Large intestine (tissue), 3 donors: ENCODE data around the gene CCSER1. TPM values are rescaled to one million over a fixed set of nuclear protein-coding genes. Genes with fewer than 3 reads are reported as not detected.

Experiments
- DNase-seq, 2 donors: peaks; one replicate each; pipeline versions ENCODE4 v3.0.0 to v3.0.0-alpha.2; 2013
- H3K27ac ChIP-seq: one replicate; pipeline ENCODE4 v1.5.1; 2013; ENCODE audit warnings: low read length
- H3K27me3 ChIP-seq: 2 replicates; pipeline ENCODE4 v1.6.1; 2013; ENCODE audit warnings: low read length; ENCODE audit not compliant: control insufficient read depth, insufficient read depth
- H3K36me3 ChIP-seq: 2 replicates; pipeline ENCODE4 v1.6.1; 2013; ENCODE audit warnings: low read length; ENCODE audit not compliant: control insufficient read depth, insufficient read depth
- H3K4me1 ChIP-seq: one replicate; pipeline ENCODE4 v1.6.1; 2013; ENCODE audit warnings: low read length; ENCODE audit not compliant: control insufficient read depth, insufficient read depth
- H3K4me3 ChIP-seq: one replicate; pipeline ENCODE4 v1.5.1; 2013; ENCODE audit warnings: low read length
- H3K9me3 ChIP-seq: one replicate; pipeline ENCODE4 v1.6.1; 2013; ENCODE audit warnings: mild to moderate bottlenecking, low read depth, low read length, moderate library complexity; ENCODE audit not compliant: control insufficient read depth
- WGBS: methylation state at CpG from one replicate; pipeline ENCODE4 v1.1.5; 2013; ENCODE audit warnings: low lambda C conversion rate; ENCODE audit not compliant: insufficient coverage; 5-methylcytosine and 5-hydroxymethylcytosine counted together
- polyA plus RNA-seq: library from polyadenylated mRNA; unstranded; fragments of 120-200 nt; gene quantifications from one replicate; pipeline ENCODE4 v1.2.1, GENCODE V29; 2013

CCSER1 gene
- polyA plus RNA-seq, 1 donor, result 9.5 TPM

DNA sequence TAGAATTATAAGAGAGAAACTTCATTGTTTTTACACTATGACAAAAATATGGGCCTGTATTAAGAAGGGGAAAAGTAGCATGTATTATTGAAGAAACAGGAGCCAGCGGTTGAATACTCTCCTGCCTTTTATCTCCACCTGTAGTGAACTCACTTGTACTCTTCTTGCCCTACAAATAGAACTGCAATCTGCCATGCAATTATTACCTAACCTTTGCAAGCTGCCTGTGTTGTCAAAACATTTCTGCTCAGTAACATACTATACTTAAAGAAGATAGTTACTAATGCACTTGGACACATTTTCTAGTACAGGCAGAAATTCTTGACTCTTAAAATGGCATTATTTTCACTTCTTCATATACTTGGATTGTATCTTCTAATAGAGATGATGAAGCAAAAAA is 1358.2 kb downstream of the CCSER1 start:
- DNase-seq, result no peak
- Histone ChIP-seq H3K36me3 (no peaks in the 10 kb centered on the region), H3K4me3 (no peak overlapping the region), H3K9me3 (no peaks in the 10 kb centered on the region), H3K4me1 (no peaks in the 10 kb centered on the region), H3K27me3 (no peaks in the 10 kb centered on the region), H3K27ac (no peak overlapping the region)
- WGBS, result no CpG with 5 or more reads among the region's 1 CpG

GRCh38 chr4:91488946-91489345 is 1361.8 kb downstream of the CCSER1 start:
- no peaks in the 10 kb centered on the region for H3K9me3 ChIP-seq
- no peaks in the 10 kb centered on the region for H3K27me3 ChIP-seq
- DNase-seq, result no peak
- WGBS, result 100% methylated on average over 2 of the region's 2 CpGs
- H3K36me3 ChIP-seq, result no peaks in the 10 kb centered on the region
- no peak overlapping the region for H3K27ac ChIP-seq
- no peaks in the 10 kb centered on the region for H3K4me1 ChIP-seq
- no peak overlapping the region for H3K4me3 ChIP-seq

DNA sequence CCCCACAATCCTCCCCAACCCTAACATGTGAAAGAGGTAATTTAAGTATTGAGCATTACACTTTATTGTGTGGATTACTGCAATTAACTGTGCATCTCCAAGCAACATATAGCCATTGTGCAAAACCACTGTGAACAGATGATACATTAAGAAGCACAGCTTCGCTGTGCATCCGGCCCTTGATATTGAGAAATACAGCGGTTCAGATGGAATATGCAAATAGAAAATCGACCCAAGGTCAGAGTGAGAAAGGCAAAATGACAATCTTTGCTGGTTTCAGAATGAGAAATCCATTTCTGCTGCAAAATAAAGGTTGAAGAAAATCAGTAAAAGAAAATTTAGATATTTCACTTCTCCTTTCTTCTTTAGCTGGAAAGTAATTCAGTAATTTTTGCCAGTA is 1370.7 kb downstream of the CCSER1 start:
- Histone ChIP-seq H3K36me3 (no peaks in the 10 kb centered on the region), H3K4me1 (no peaks in the 10 kb centered on the region)
- WGBS, result 84% methylated on average over 4 of the region's 4 CpGs

DNA sequence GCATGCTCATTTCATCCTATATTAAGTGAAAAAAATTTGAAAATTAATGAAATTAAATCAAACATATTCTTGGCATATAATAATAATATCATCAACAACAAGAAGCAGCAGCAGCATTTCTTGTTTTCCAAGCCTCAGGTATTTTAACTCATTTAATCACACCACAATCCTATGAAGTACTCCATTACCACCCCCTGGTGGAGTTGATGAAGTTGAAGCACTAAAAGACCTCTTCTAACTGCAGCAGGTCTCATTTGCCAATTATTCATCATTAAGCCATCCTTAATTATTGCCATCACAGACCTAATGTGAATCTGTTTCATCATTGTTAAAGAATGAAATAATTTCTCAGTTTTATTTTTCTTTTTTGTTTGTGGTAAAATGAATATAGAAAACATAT is 1375.2 kb downstream of the CCSER1 start:
- Histone ChIP-seq H3K27me3 (no peaks in the 10 kb centered on the region), H3K4me1 (no peaks in the 10 kb centered on the region), H3K9me3 (no peaks in the 10 kb centered on the region), H3K36me3 (no peaks in the 10 kb centered on the region), H3K27ac (no peak overlapping the region), H3K4me3 (no peak overlapping the region)
- DNase-seq, result no peak

More for the DNA sequence above, 1370.7 kb downstream of the CCSER1 start:
- Histone ChIP-seq H3K27me3 (no peaks in the 10 kb centered on the region), H3K27ac (no peak overlapping the region), H3K4me3 (no peak overlapping the region), H3K9me3 (no peaks in the 10 kb centered on the region)
- DNase-seq, result no peak

DNA sequence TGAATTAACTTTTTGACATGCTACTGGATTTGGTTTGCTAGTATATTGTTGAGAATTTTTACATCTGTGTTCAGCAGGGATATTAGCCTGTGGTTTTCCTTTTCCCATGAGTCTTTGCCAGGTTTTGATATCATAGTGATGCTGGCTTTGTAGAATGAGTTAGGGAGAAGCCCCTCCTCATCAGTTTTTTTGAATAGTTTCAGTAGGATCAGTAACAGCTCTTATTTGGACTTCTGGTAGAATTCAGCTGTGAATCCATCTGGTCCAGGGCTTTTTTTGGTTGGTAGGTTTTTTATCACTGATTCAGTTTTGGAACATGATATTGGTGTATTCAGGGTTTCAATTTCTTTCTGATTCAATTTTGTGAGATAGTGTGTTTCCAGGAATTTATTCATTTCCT is 1386.1 kb downstream of the CCSER1 start:
- no peak overlapping the region for H3K4me3 ChIP-seq
- H3K4me1 ChIP-seq, result no peaks in the 10 kb centered on the region
- H3K27me3 ChIP-seq, result no peaks in the 10 kb centered on the region
- peaks cover 4% of the 10 kb centered on the region for H3K9me3 ChIP-seq
- no peak overlapping the region for H3K27ac ChIP-seq
- DNase-seq, result no peak
- H3K36me3 ChIP-seq, result no peaks in the 10 kb centered on the region

DNA sequence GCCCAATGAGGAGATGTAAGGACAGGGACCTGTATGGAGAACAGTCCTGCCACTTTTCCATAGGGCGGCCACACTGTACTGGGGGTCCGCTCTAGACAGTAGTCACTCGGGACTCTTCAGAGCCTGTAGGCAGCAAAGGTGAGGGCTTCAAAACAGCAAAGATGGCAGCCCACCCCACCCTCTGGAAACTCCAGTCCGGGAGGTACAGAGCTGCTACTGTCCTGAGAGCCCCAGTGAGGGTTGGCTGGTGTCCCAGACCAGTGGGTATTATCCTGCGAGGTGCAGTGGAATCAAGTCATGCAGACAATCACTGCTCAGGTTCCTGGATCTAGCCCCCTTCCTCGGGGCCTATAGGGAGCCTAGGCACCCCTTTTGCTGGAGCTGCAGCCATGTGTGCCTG is 1392.0 kb downstream of the CCSER1 start:
- Histone ChIP-seq H3K27me3 (no peaks in the 10 kb centered on the region), H3K4me1 (no peaks in the 10 kb centered on the region), H3K36me3 (no peaks in the 10 kb centered on the region), H3K4me3 (no peak overlapping the region), H3K27ac (no peak overlapping the region), H3K9me3 (no peaks in the 10 kb centered on the region)
- DNase-seq, result no peak
- WGBS, result no CpG with 5 or more reads among the region's 6 CpGs

DNA sequence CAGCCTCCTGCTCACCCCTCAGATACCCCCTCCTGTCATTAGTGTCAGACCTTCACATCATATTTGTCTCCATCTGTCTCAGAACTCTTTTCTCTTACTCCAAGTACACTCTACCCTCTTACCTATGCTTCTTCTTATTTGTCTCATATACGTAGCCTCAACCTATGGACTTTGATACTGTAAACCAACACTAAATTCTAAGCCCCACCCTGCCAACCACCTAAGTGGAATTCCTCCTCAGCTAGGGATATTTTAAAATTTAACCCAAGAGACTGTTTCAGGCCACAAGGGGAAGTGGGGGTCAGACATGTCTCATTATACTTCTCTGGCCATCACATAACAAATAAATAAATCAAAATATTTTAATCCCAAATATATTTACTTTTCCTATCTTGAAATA is 1398.4 kb downstream of the CCSER1 start:
- DNase-seq, result peak; percentile 6 to 58
- H3K27ac ChIP-seq, result no peak overlapping the region
- H3K4me1 ChIP-seq, result no peaks in the 10 kb centered on the region
- H3K9me3 ChIP-seq, result no peaks in the 10 kb centered on the region
- no peaks in the 10 kb centered on the region for H3K36me3 ChIP-seq
- 60% methylated on average over 1 of the region's 1 CpG for WGBS
- no peaks in the 10 kb centered on the region for H3K27me3 ChIP-seq
- no peak overlapping the region for H3K4me3 ChIP-seq

DNA sequence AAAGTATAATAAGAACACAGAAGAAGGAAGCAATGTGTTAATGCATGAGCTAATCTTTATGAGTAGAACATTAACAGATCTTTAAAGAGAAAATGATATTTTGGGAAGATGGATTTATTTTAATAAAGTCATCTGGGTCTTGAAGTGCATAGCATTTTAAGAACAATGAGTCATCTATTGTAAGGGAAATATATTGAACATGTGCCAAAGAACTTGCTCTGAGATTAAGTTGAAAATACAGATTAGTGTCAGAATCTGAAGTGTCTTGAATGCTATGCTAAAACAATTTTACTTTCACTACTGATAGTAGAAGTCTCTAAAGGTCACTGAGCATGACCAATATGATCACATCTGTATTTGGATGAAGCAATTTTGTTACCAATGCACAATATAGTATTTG is 1399.9 kb downstream of the CCSER1 start:
- DNase-seq, result no peak
- Histone ChIP-seq H3K4me3 (no peak overlapping the region), H3K4me1 (no peaks in the 10 kb centered on the region), H3K36me3 (no peaks in the 10 kb centered on the region), H3K27me3 (no peaks in the 10 kb centered on the region), H3K27ac (no peak overlapping the region), H3K9me3 (no peaks in the 10 kb centered on the region)

DNA sequence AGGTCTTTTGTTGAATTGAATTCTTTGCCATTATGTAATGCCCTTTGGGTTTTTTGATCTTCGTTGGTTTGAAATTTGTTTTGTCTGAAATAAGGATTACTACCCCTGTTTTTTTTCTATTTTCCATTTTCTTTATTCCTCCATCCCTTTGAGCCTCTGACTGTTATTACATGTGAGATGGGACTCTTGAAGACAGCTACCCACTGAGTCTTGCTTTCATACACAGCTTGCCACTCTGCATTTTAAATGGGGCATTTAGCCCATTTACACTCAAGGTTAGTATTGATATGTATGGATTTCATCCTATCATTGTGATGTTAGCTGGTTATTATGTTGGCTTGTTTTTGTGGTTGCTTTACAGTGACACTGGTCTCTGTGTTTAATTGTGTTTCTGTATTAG is 1440.4 kb downstream of the CCSER1 start:
- no CpG with 5 or more reads among the region's 1 CpG for WGBS
- Histone ChIP-seq H3K27me3 (no peaks in the 10 kb centered on the region), H3K4me1 (no peaks in the 10 kb centered on the region), H3K4me3 (no peak overlapping the region), H3K27ac (no peak overlapping the region), H3K36me3 (no peaks in the 10 kb centered on the region), H3K9me3 (peaks cover 3% of the 10 kb centered on the region)
- DNase-seq, result no peak

- no peak for DNase-seq
- no peaks in the 10 kb centered on the region for H3K36me3 ChIP-seq
- H3K9me3 ChIP-seq, result no peaks in the 10 kb centered on the region
- no peaks in the 10 kb centered on the region for H3K27me3 ChIP-seq
- no peaks in the 10 kb centered on the region for H3K4me1 ChIP-seq
- no peak overlapping the region for H3K4me3 ChIP-seq
- H3K27ac ChIP-seq, result no peak overlapping the region
Observed at GRCh38 chr4:91577864-91578263, 1450.7 kb downstream of the CCSER1 start.

DNA sequence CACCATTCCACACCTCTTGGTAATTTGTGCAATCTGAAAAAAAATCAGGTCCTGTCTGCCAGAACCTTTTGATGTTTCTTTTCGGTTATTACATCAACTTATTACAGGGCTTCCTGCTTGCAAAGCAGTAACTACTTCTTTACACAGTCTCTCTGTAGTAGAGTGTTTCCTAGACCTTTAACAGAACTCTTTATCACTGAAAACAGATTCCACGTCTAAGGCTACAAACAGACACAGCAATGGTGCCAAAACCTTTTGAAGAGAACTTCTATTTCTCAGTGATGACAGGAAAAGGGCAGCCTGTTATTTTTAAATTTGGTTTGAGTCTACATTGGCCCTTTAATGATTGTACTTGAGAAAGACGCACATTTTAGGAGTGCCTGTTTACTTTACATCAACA is 1463.1 kb downstream of the CCSER1 start:
- no CpG with 5 or more reads among the region's 3 CpGs for WGBS
- H3K4me3 ChIP-seq, result no peak overlapping the region
- H3K27ac ChIP-seq, result no peak overlapping the region
- no peaks in the 10 kb centered on the region for H3K36me3 ChIP-seq
- H3K27me3 ChIP-seq, result no peaks in the 10 kb centered on the region
- H3K9me3 ChIP-seq, result no peaks in the 10 kb centered on the region
- no peak for DNase-seq
- H3K4me1 ChIP-seq, result no peaks in the 10 kb centered on the region

DNA sequence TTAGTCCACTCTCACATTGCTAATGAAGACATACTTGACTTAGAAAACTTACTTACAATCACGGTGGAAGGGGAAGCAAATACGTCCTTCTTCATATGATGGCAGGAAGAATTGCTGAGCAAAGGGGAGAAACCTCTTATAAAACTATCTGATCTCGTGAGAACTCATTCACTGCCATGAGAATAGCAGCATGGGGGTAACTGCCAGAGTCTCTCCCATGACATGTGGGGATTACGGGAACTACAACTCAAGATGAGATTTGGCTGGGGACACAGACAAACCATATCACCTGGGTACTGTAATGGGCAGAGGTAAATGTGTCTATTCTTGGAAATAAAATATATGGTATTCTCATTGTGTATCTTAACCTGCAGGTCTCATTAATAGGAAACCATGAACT is 1464.9 kb downstream of the CCSER1 start:
- H3K36me3 ChIP-seq, result no peaks in the 10 kb centered on the region
- H3K27ac ChIP-seq, result no peak overlapping the region

More for the DNA sequence above, 1464.9 kb downstream of the CCSER1 start:
- no peaks in the 10 kb centered on the region for H3K9me3 ChIP-seq
- no peaks in the 10 kb centered on the region for H3K27me3 ChIP-seq
- DNase-seq, result no peak
- H3K4me3 ChIP-seq, result no peak overlapping the region
- H3K4me1 ChIP-seq, result no peaks in the 10 kb centered on the region
- 100% methylated on average over 1 of the region's 4 CpGs for WGBS
